Measurements from ENCODE around the gene KRTAP4-2.

GRCh38 chr17:41167561-41167960, 10.5 kb downstream of the KRTAP4-2 start:
- TF ChIP-seq ISL1 (CRISPR knock-in tag; IDR thresholded peaks at IDR 0.05) (no peak), SNAI2 (CRISPR knock-in tag; IDR thresholded peaks at IDR 0.05) (no peak), PATZ1 (CRISPR knock-in tag; IDR thresholded peaks at IDR 0.05; ENCODE audit: borderline replicate concordance) (no peak), TOX (CRISPR knock-in tag; IDR thresholded peaks at IDR 0.05; ENCODE audit: borderline replicate concordance) (no peak), ARNTL (CRISPR knock-in tag; IDR thresholded peaks at IDR 0.05; ENCODE audit: borderline replicate concordance, low read depth) (no peak), TCF4 (CRISPR knock-in tag; IDR thresholded peaks at IDR 0.05; ENCODE audit: borderline replicate concordance) (no peak), CREB5 (CRISPR knock-in tag; IDR thresholded peaks at IDR 0.05; ENCODE audit: low read depth) (no peak), CSDC2 (CRISPR knock-in tag; IDR thresholded peaks at IDR 0.05) (no peak), OSR1 (CRISPR knock-in tag; IDR thresholded peaks at IDR 0.05) (no peak), RARB (CRISPR knock-in tag; IDR thresholded peaks at IDR 0.05) (no peak), ESRRG (CRISPR knock-in tag; IDR thresholded peaks at IDR 0.05) (no peak), GLIS3 (CRISPR knock-in tag; IDR thresholded peaks at IDR 0.05) (no peak), ZFP30 (CRISPR knock-in tag; IDR thresholded peaks at IDR 0.05) (no peak), ZC3H10 (CRISPR knock-in tag; IDR thresholded peaks at IDR 0.05) (no peak)

All from SK-N-SH treated with all-trans-retinoic acid at 6 μM for 48 hours (cell line).